Spleen (tissue), 11 donors: Measurements from ENCODE around the gene ADCY10. TPM values are rescaled to one million over a fixed set of nuclear protein-coding genes. Genes with fewer than 3 reads are reported as not detected.

Experiments
- DNase-seq: peaks from one replicate; pipeline ENCODE4 v3.0.0-alpha.2; 2020
- H3K27ac ChIP-seq, 8 donors: fragments of 200-600 bp; sonication (generic) in 7 of 8; 1 replicate in 4 of 8; 2 replicates in 4 of 8; pipeline versions ENCODE4 v1.5.0 to v1.8.0; 2016 to 2021; ENCODE audit warnings: inconsistent platforms in 4 of 8, mild to moderate bottlenecking in 4 of 8, moderate library complexity in 1 of 8
- H3K27me3 ChIP-seq, 7 donors: fragments of 200-600 bp; sonication (generic) in 6 of 7; replicated peaks in 1 of 7; 1 replicate in 4 of 7; 2 replicates in 3 of 7; pipeline versions ENCODE4 v1.5.0 to v1.8.0; 2016 to 2021; ENCODE audit warnings: inconsistent platforms in 3 of 7, mild to moderate bottlenecking in 1 of 7
- H3K36me3 ChIP-seq, 6 donors: fragments of 200-600 bp; sonication (generic) in 5 of 6; 1 replicate in 4 of 6; 2 replicates in 2 of 6; pipeline versions ENCODE4 v1.5.0 to v1.8.0; 2016 to 2021; ENCODE audit warnings: inconsistent platforms in 2 of 6
- H3K4me1 ChIP-seq, 6 donors: fragments of 200-600 bp; sonication (generic) in 5 of 6; 1 replicate in 3 of 6; 2 replicates in 3 of 6; pipeline versions ENCODE4 v1.5.0 to v1.8.0; 2016 to 2021; ENCODE audit warnings: inconsistent platforms in 3 of 6
- H3K4me3 ChIP-seq, 8 donors: fragments of 200-600 bp; sonication (generic) in 7 of 8; 1 replicate in 4 of 8; 2 replicates in 4 of 8; pipeline versions ENCODE4 v1.5.0 to v1.8.0; 2016 to 2021; ENCODE audit warnings: inconsistent platforms in 4 of 8, mild to moderate bottlenecking in 4 of 8, moderate library complexity in 2 of 8
- H3K9me3 ChIP-seq, 8 donors: fragments of 200-600 bp; sonication (generic) in 7 of 8; 1 replicate in 4 of 8; 2 replicates in 4 of 8; pipeline versions ENCODE4 v1.5.0 to v1.8.0; 2016 to 2021; ENCODE audit warnings: inconsistent platforms in 4 of 8
- POLR2A ChIP-seq, 3 donors: fragments of 450-650 bp; IDR thresholded peaks; one replicate each; pipeline ENCODE4 v1.5.1; 2017; ENCODE audit warnings: antibody characterized with exemption in 3 of 3, mild to moderate bottlenecking in 1 of 3
- POLR2AphosphoS5 ChIP-seq, 3 donors: sonication (generic); formaldehyde crosslinking; IDR thresholded peaks; one replicate each; pipeline ENCODE4 v1.5.1; 2017; ENCODE audit warnings: antibody characterized with exemption in 3 of 3
- WGBS, 5 donors: extraction: QIAGEN DNeasy Blood & Tissue Kit in 3 of 5; methylation state at CpG; one replicate each; pipeline versions ENCODE4 v1.1.5 to v1.1.7; 2013 to 2018; 5-methylcytosine and 5-hydroxymethylcytosine counted together
- intact Hi-C: fragments of 100-400 bp; cut with DNase I; formaldehyde crosslinking; loops from one replicate; pipeline ENCODE4 v1.15.0; 2023; ENCODE audit warnings: low total_unique reads
- polyA plus RNA-seq, 3 donors: library from polyadenylated mRNA; stranded (reverse); fragments of 200-250 nt; gene quantifications; one replicate each; pipeline ENCODE4 v1.2.1, GENCODE V29; 2013
- total RNA-seq, 7 donors: library from RNA; depleted of rRNA in 3 of 7; stranded (reverse); fragments of >200 nt in 3 of 7; fragmentation: NEBNext Ultra II Directional in 4 of 7; extraction: Animal tissue kit (Norgen Biotek cat#: 25700) in 4 of 7; gene quantifications; one replicate each; pipeline versions ENCODE4 v1.1.0 to v1.2.1, GENCODE V29; 2016 to 2021
- TF ChIP-seq, protein P1 (sequence below), 11 experiments: fragments of 200-600 bp in 7 of 11; fragments of 450-650 bp in 4 of 11; sonication (generic) in 4 of 11; IDR thresholded peaks in 8 of 11; conservative IDR thresholded peaks in 3 of 11; 1 replicate in 7 of 11; 2 replicates in 4 of 11; pipeline versions ENCODE4 v1.4.0 to v1.8.0; 2016 to 2021; ENCODE audit warnings: antibody characterized with exemption in 11 of 11, inconsistent platforms in 4 of 11, mild to moderate bottlenecking in 1 of 11
- donor health status: healthy with polysubstance abuse.
- donor health status: DM: no; HTN: no; CAD: no; lungs with moderate emphysema.
- donor health status: DM: no; HTN: no; CAD: no.
- donor health status: Bipolar disorder and iron deficiency.
- donor health status: healthy.
- donor health status: DM: no; HTN: no; CAD: no.
- donor health status: DM: yes; HTN: yes; CAD: no.

The ADCY10 gene
- total and polyA plus RNA-seq, 10 donors, result 0.04 to 0.40 (median 0.16) TPM; not detected in 4

DNA sequence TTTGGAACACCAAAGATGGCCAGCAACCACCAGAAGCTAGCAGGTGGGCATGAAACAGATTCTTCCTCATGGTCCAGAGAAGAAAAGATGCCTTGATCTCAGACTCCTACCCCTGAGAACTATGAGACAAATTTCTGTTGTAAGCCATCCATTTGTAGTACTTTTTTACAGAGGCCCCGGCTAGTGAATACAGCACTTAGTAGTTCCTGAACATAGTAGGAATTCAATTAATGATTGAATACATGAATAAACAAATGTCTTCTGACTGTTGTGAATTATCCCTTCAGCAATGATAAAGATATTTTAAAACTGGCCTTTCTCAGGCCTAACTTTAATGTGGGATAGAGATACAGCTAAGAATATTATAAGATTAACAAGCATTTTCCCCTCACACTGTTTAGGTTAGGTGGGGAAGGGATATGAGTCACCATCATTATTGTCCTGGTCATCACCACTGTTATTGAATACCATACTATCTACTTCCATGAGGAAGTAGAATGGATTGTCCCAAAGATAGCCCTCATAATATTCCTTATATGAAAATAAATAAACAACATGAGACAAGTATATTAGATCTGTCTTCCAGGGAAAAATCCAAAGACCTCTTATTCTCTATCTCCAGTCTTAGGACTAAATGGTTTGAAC, 51.4 kb downstream of the ADCY10 start:
- Histone ChIP-seq H3K9me3 (no peaks in the 10 kb centered on the region), H3K27ac (no peak overlapping the region), H3K4me3 (no peak overlapping the region), H3K36me3 (no peaks in the 10 kb centered on the region), H3K27me3 (no peaks in the 10 kb centered on the region), H3K4me1 (no peaks in the 10 kb centered on the region)
- DNase-seq, result no peak
- intact Hi-C loops, result no loop called here
- WGBS, 5 donors, result 87 to 100% (median 98%) methylated on average over 1 of the region's 1 CpG
- TF ChIP-seq POLR2AphosphoS5 (IDR thresholded peaks at IDR 0.05), result no peak

DNA sequence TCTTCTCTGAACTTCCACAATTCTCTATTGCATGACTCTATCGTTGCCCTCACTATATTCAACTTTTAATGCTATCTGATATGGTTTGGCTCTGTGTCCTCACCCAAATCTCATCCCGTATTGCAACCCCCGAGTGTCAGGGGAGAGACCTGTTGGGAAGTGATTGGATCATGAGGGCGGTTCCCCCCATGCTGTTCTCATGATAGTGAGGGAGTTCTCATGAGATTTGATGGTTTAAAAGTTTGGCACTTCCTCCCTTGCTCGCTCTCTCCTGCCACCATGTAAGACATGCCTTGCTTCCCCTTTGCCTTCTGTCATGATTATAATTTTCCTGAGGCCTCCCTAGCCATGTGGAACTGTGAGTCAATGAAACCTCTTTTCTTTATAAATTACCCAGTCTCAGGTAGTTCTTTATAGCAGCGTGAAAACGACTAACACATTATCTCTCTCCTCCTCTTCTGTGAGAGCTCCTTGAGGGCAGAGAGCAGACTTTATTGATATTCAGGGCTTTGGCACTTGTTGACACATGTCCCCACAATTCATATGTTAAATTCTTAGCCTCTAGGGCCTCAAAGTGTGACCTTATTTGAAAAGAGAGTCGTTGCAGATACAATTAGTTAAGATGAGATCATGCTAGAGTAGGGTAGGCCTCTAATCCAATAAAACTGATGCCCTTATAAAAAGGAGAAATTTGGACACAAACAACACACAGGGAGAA, 52.1 kb downstream of the ADCY10 start:
- no peaks in the 10 kb centered on the region for H3K27me3 ChIP-seq
- H3K27ac ChIP-seq, result no peak overlapping the region
- no peak for DNase-seq
- H3K36me3 ChIP-seq, result no peaks in the 10 kb centered on the region
- intact Hi-C loops, result no loop called here
- H3K4me1 ChIP-seq, result no peaks in the 10 kb centered on the region
- 82 to 87% (median 86%) methylated on average over 8 of the region's 8 CpGs for WGBS, 5 donors
- H3K4me3 ChIP-seq, result no peak overlapping the region
- TF ChIP-seq, protein P1, sequence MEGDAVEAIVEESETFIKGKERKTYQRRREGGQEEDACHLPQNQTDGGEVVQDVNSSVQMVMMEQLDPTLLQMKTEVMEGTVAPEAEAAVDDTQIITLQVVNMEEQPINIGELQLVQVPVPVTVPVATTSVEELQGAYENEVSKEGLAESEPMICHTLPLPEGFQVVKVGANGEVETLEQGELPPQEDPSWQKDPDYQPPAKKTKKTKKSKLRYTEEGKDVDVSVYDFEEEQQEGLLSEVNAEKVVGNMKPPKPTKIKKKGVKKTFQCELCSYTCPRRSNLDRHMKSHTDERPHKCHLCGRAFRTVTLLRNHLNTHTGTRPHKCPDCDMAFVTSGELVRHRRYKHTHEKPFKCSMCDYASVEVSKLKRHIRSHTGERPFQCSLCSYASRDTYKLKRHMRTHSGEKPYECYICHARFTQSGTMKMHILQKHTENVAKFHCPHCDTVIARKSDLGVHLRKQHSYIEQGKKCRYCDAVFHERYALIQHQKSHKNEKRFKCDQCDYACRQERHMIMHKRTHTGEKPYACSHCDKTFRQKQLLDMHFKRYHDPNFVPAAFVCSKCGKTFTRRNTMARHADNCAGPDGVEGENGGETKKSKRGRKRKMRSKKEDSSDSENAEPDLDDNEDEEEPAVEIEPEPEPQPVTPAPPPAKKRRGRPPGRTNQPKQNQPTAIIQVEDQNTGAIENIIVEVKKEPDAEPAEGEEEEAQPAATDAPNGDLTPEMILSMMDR (IDR thresholded peaks at IDR 0.05 in 8 of 11, conservative IDR thresholded peaks at IDR 0.05 in 3 of 11), result no peak
- no peak for TF ChIP-seq POLR2A (IDR thresholded peaks at IDR 0.05)
- TF ChIP-seq POLR2AphosphoS5 (IDR thresholded peaks at IDR 0.05), result no peak
- H3K9me3 ChIP-seq, result no peaks in the 10 kb centered on the region

DNA sequence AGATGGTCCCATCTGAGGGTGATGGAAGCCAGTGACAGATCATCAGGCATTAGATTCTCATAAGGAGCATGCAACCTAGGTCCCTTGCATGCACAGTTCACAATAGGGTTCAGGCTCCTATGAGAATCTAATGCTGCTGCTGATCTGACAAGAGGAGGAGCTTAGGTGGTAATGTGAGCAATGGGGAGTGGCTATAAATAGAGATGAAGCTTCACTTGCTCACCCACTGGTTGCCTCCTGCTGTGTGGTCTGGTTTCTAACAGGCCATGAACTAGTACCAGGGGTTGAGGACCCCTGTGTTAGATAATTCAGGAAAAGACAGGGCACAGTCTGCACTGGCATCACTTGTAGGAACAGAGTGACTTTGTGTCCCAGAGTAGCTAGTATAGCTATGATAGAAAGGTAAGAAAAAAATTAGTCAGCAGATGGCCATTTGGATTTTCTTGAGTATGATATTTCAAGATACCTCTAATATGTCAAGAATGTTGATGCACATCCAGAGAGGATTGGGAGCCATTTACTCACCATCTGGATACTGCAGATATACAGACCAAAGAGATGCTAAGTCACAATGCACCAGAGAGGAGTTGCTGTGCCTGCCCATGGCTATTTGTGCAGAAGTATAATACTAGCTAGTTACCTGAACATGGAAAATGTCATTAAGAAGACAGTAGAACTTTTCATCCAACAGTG, 53.6 kb downstream of the ADCY10 start:
- DNase-seq, result no peak
- Histone ChIP-seq H3K36me3 (no peaks in the 10 kb centered on the region), H3K4me3 (no peak overlapping the region), H3K4me1 (no peaks in the 10 kb centered on the region), H3K27ac (no peak overlapping the region), H3K27me3 (no peaks in the 10 kb centered on the region), H3K9me3 (no peaks in the 10 kb centered on the region)
- intact Hi-C loops, result no loop called here
- TF ChIP-seq, protein P1 (IDR thresholded peaks at IDR 0.05 in 8 of 11, conservative IDR thresholded peaks at IDR 0.05 in 3 of 11), result no peak
- TF ChIP-seq POLR2A (IDR thresholded peaks at IDR 0.05) (no peak), POLR2AphosphoS5 (IDR thresholded peaks at IDR 0.05) (no peak)

DNA sequence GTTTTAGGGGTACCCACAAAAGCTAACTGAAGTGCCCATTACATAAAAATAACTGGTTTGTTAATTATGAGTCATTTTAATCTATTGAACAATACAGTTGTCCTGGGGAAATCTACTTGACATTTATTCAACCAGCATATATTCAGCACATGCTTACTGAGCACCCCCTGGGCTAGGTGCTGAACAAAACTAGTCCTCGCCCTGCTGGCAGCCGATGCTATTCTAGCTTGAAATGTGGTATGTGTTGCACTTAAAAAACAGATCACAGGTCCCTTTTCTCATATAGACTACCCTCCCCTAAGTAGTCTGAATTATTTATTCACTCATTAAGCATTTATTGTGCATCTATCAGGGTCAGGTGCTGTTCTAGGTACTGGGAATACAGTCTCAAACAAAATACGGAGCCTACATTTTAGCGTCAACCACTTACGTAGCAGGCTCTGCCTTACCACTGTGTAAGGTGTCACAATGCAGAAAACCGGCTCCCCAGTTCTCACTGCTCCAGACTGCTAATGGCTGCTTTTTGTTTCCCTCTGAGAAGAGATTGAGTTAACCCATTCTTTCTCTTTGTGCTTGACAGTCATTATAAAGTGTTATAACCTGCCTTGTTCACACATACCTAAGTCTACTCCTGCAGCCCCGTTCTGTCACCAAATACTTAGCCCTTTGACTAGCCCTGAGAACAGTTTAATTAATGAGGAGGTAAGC, 57.1 kb downstream of the ADCY10 start:
- Histone ChIP-seq H3K4me3 (no peak overlapping the region), H3K27ac (no peak overlapping the region), H3K4me1 (no peaks in the 10 kb centered on the region), H3K9me3 (no peaks in the 10 kb centered on the region), H3K36me3 (no peaks in the 10 kb centered on the region), H3K27me3 (no peaks in the 10 kb centered on the region)
- intact Hi-C loops, result no loop called here
- WGBS, 5 donors, result 86 to 92% (median 90%) methylated on average over 7 of the region's 7 CpGs
- no peak for DNase-seq
- TF ChIP-seq, protein P1 (IDR thresholded peaks at IDR 0.05 in 8 of 11, conservative IDR thresholded peaks at IDR 0.05 in 3 of 11), result no peak
- TF ChIP-seq POLR2A (IDR thresholded peaks at IDR 0.05) (no peak), POLR2AphosphoS5 (IDR thresholded peaks at IDR 0.05) (no peak)
